A673 (cell line): Measurements from ENCODE around the gene IL1RAPL1. TPM values are rescaled to one million over a fixed set of nuclear protein-coding genes. Genes with fewer than 3 reads are reported as not detected.

ENCODE experiments used
- BruUV-seq: library from RNA; stranded (reverse); fragments of 400-500 nt; replicated peaks from 2 replicates; lab custom pipeline; 2021; lab: Mats Ljungman, UMichigan
- CTCF ChIA-PET: fragments of 300-600 bp; sonication (Branson Sonifier 250); formaldehyde crosslinking; loops from one replicate; lab custom pipeline; 2022; ENCODE audit warnings: antibody characterized with exemption; lab: Charles Lee
- POLR2A ChIA-PET: fragments of 300-600 bp; sonication (Branson Sonifier 250); formaldehyde crosslinking; loops from one replicate; lab custom pipeline; 2022; ENCODE audit warnings: antibody characterized with exemption; ENCODE audit not compliant: low non-redundant PET; lab: Charles Lee
- DNase-seq: peaks from one replicate; pipeline ENCODE4 v3.0.0-alpha.2; 2015; ENCODE audit warnings: low spot score
- H3K27ac ChIP-seq: fragments of 200-600 bp; sonication (generic); 2 replicates; pipeline ENCODE4 v1.5.1; 2016; ENCODE audit warnings: mixed run types, low read depth, mild to moderate bottlenecking, mixed read lengths, antibody characterized with exemption, low read length; ENCODE audit not compliant: poor library complexity, severe bottlenecking
- H3K27me3 ChIP-seq: fragments of 200-600 bp; sonication (generic); replicated peaks from 2 replicates; pipeline ENCODE4 v1.6.1; 2017; ENCODE audit warnings: mixed run types, low read depth, mild to moderate bottlenecking, mixed read lengths, antibody characterized with exemption, low read length; ENCODE audit not compliant: insufficient read depth, poor library complexity
- H3K36me3 ChIP-seq: fragments of 200-600 bp; sonication (generic); 2 replicates; pipeline ENCODE4 v1.6.1; 2016; ENCODE audit warnings: mixed run types, mild to moderate bottlenecking, mixed read lengths, antibody characterized with exemption, low read length; ENCODE audit not compliant: insufficient read depth, poor library complexity, severe bottlenecking
- H3K4me1 ChIP-seq: fragments of 200-600 bp; sonication (generic); 2 replicates; pipeline ENCODE4 v1.6.1; 2017; ENCODE audit warnings: mixed run types, mild to moderate bottlenecking, mixed read lengths, antibody characterized with exemption, low read length; ENCODE audit not compliant: insufficient read depth, poor library complexity, severe bottlenecking
- H3K4me3 ChIP-seq: fragments of 200-600 bp; sonication (generic); 2 replicates; pipeline ENCODE4 v1.5.1; 2016; ENCODE audit warnings: low read depth, mixed run types, mild to moderate bottlenecking, mixed read lengths, low read length; ENCODE audit not compliant: poor library complexity, severe bottlenecking
- H3K9me3 ChIP-seq: fragments of 200-600 bp; sonication (generic); 2 replicates; pipeline ENCODE4 v1.6.1; 2016; ENCODE audit warnings: mixed run types, low read depth, mild to moderate bottlenecking, mixed read lengths, antibody characterized with exemption, low read length; ENCODE audit not compliant: poor library complexity, severe bottlenecking
- EZH2 ChIP-seq: fragments of 200-600 bp; sonication (generic); IDR thresholded peaks from 2 replicates; pipeline ENCODE4 v1.6.1; 2017; ENCODE audit warnings: borderline replicate concordance, low read depth, mild to moderate bottlenecking, mixed read lengths, antibody characterized with exemption, low read length; ENCODE audit not compliant: poor library complexity, severe bottlenecking
- intact Hi-C: fragments of 100-400 bp; cut with micrococcal nuclease; formaldehyde crosslinking; loops from one replicate; pipeline ENCODE4 v1.10.0; 2022; ENCODE audit not compliant: unreplicated experiment
- total RNA-seq: library from RNA; stranded (reverse); gene quantifications from 2 replicates; pipeline ENCODE4 v1.2.3, GENCODE V29; 2021
- TF ChIP-seq, protein P1 (sequence below): fragments of 300-800, 200-600 bp; sonication (generic); conservative IDR thresholded peaks from 2 replicates; pipeline ENCODE4 v1.5.1; 2017; ENCODE audit warnings: low read depth, mild to moderate bottlenecking, antibody characterized with exemption, low read length, moderate library complexity, mixed read lengths

Gene IL1RAPL1
- total RNA-seq, 1 experiment from 2014 or later: 0.21 TPM

DNA sequence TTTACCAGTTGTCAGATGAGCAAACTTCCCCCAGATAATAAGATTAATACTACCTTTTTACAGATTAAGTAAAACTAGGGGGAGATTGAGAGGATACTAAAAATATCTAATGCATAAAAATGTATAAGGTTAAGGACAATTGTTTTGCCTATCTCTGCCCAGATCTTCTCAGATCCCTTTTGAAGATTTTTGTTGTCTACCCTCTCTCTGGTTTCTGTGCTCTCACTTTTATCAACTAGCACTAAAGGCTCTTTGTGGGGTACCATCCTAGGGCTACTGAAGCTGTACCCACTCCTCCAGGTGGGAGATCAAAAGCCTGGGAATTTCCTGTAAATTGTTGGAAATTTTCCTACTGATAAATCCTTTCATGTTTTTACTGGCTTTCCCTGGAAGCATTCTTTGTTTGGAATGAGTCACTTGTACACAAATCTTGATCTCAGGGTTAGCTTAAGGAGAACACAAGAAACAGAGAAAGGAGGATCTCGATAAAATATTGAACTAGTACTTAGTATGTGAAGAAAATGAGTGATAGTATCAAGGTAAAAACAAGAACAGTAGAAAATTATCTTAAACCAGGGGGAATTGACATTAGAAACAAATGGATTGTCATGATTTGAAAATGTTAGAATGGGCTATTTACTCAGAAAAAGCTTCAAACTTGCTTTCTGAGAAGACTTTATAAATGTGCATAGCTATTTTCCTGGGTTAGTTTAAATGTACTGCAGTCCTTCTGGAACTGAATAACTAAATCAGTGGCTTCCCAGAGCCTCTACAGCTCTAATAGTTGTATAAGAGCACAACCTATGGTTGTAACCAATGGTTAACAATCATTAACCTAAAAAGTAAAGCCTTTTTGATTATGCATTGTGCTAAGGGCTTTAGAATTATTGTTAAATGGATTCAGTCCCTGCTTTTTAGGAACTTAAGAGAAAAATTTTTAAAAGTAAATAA is 948.2 kb downstream of the IL1RAPL1 start:
- BruUV-seq: no TSS peak
- H3K4me3 ChIP-seq: no peak overlapping the region
- no peaks in the 10 kb centered on the region for H3K9me3 ChIP-seq
- intact Hi-C loops: no loop called here
- TF ChIP-seq EZH2: no peak
- TF ChIP-seq, protein P1, sequence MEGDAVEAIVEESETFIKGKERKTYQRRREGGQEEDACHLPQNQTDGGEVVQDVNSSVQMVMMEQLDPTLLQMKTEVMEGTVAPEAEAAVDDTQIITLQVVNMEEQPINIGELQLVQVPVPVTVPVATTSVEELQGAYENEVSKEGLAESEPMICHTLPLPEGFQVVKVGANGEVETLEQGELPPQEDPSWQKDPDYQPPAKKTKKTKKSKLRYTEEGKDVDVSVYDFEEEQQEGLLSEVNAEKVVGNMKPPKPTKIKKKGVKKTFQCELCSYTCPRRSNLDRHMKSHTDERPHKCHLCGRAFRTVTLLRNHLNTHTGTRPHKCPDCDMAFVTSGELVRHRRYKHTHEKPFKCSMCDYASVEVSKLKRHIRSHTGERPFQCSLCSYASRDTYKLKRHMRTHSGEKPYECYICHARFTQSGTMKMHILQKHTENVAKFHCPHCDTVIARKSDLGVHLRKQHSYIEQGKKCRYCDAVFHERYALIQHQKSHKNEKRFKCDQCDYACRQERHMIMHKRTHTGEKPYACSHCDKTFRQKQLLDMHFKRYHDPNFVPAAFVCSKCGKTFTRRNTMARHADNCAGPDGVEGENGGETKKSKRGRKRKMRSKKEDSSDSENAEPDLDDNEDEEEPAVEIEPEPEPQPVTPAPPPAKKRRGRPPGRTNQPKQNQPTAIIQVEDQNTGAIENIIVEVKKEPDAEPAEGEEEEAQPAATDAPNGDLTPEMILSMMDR: no peak
- H3K4me1 ChIP-seq: no peaks in the 10 kb centered on the region
- ChIA-PET POLR2A (no interaction called here), CTCF (no interaction called here)
- no peak overlapping the region for H3K27ac ChIP-seq
- no peaks in the 10 kb centered on the region for H3K36me3 ChIP-seq
- no peak for DNase-seq
- no peaks in the 10 kb centered on the region for H3K27me3 ChIP-seq

DNA sequence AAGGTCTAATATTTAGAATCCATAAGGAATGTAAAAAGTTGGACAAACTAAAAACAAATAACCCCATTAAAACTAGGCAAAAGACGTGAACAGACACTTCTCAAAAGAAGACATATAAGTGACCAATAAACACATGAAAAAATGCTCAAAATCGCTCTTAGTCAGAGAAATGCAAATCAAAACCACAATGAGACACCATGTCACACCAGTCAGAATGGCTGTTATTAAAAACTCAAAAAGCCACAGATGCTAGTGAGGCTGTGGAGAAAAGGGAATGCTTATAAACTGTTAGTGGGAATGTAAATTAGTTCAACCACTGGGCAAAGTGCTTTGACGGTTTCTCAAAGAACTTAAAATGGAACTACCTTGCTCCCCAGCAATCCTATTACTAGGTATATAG is 953.8 kb downstream of the IL1RAPL1 start:
- no peak for DNase-seq
- no peaks in the 10 kb centered on the region for H3K36me3 ChIP-seq
- no peaks in the 10 kb centered on the region for H3K9me3 ChIP-seq
- CTCF ChIA-PET: no interaction called here
- intact Hi-C loops: no loop called here
- TF ChIP-seq EZH2: no peak
- TF ChIP-seq, protein P1: no peak
- H3K27me3 ChIP-seq: no peaks in the 10 kb centered on the region
- no peak overlapping the region for H3K4me3 ChIP-seq
- no TSS peak for BruUV-seq
- no peaks in the 10 kb centered on the region for H3K4me1 ChIP-seq
- POLR2A ChIA-PET: no interaction called here
- no peak overlapping the region for H3K27ac ChIP-seq

DNA sequence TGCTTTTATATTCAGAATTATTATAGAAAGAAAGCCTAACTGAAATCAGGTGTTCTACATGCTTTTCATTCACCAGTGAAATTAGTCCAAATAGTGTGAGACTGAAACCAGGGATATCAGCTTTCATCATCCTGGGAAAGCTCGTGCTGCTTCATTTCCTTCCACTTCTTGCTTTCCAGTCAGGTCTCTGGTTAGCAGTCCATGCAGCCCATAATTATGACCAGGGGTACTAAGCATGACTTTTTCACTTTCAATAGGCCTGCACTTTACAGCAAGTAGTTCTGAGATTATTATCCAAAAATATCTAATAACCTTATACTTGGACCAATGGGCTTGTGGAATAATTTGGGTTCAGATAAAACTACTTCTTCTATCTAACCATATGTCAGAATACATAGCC is 954.9 kb downstream of the IL1RAPL1 start:
- Histone ChIP-seq H3K9me3 (no peaks in the 10 kb centered on the region), H3K36me3 (no peaks in the 10 kb centered on the region), H3K4me3 (no peak overlapping the region), H3K4me1 (no peaks in the 10 kb centered on the region), H3K27ac (no peak overlapping the region), H3K27me3 (no peaks in the 10 kb centered on the region)
- BruUV-seq: no TSS peak
- TF ChIP-seq EZH2: no peak
- TF ChIP-seq, protein P1: no peak
- CTCF ChIA-PET: no interaction called here
- no peak for DNase-seq
- intact Hi-C loops: no loop called here
- POLR2A ChIA-PET: no interaction called here
